Keratinocyte (primary cell): Measurements from ENCODE around the gene CHRNB4. TPM values are rescaled to one million over a fixed set of nuclear protein-coding genes. Genes with fewer than 3 reads are reported as not detected.
"Not testable (repeated sequence)": the region's sequence is repeated elsewhere in the genome, so short reads cannot be mapped to it uniquely, and the experiment has no call there.

Source experiments
- DNase-seq: peaks from one replicate; pipeline ENCODE4 v3.0.0-alpha.2; 2011; ENCODE audit warnings: low read depth, missing footprints, low spot score
- FAIRE-seq: peaks from 2 replicates; lab custom pipeline; 2011; peaks lifted over from hg19 to GRCh38; lab: Jason Lieb, UNC
- H2AFZ ChIP-seq: 2 replicates; pipeline ENCODE4 v1.6.0; 2012; ENCODE audit warnings: low read length, control low read depth, inconsistent platforms; ENCODE audit not compliant: control insufficient read depth
- H3K27ac ChIP-seq: 2 replicates; pipeline ENCODE4 v1.5.1; 2011; ENCODE audit warnings: low read length; ENCODE audit not compliant: control insufficient read depth, insufficient read depth
- H3K27me3 ChIP-seq: 3 replicates; pipeline ENCODE4 v1.6.0; 2011; ENCODE audit warnings: low read length; ENCODE audit not compliant: control insufficient read depth, insufficient read depth; ENCODE audit errors: extremely low read depth
- H3K36me3 ChIP-seq, 2 experiments: 2 replicates in 1 of 2; 3 replicates in 1 of 2; pipeline ENCODE4 v1.5.1; 2011; ENCODE audit warnings: low read length in 2 of 2, mild to moderate bottlenecking in 1 of 2; ENCODE audit not compliant: control insufficient read depth in 2 of 2, insufficient read depth in 2 of 2; ENCODE audit errors: extremely low read depth in 1 of 2
- H3K4me1 ChIP-seq: 3 replicates; pipeline ENCODE4 v1.5.1; 2011; ENCODE audit warnings: low read length; ENCODE audit not compliant: control insufficient read depth, insufficient read depth; ENCODE audit errors: extremely low read depth
- H3K4me2 ChIP-seq: 3 replicates; pipeline ENCODE4 v1.6.0; 2011; ENCODE audit warnings: low read depth, low read length; ENCODE audit not compliant: control insufficient read depth, insufficient read depth; ENCODE audit errors: extremely low read depth
- H3K4me3 ChIP-seq, 3 experiments: fragments of 200-600 bp in 1 of 3; sonication (generic) in 1 of 3; 2 replicates in 2 of 3; 3 replicates in 1 of 3; pipeline ENCODE4 v1.5.1; 2011 to 2016; ENCODE audit warnings: low read length in 3 of 3, mild to moderate bottlenecking in 3 of 3, control low read depth in 2 of 3, inconsistent platforms in 1 of 3, low read depth in 1 of 3, mixed read lengths in 1 of 3, mixed run types in 1 of 3, moderate library complexity in 1 of 3; ENCODE audit not compliant: control insufficient read depth in 2 of 3, insufficient read depth in 2 of 3; ENCODE audit errors: extremely low read depth in 1 of 3
- H3K79me2 ChIP-seq: 2 replicates; pipeline ENCODE4 v1.6.0; 2012; ENCODE audit warnings: low read length; ENCODE audit not compliant: control insufficient read depth, insufficient read depth
- H3K9ac ChIP-seq: 3 replicates; pipeline ENCODE4 v1.6.0; 2011; ENCODE audit warnings: low read length; ENCODE audit not compliant: control insufficient read depth, insufficient read depth; ENCODE audit errors: extremely low read depth
- H3K9me1 ChIP-seq: 3 replicates; pipeline ENCODE4 v1.6.0; 2011; ENCODE audit warnings: low read length; ENCODE audit not compliant: control insufficient read depth, insufficient read depth; ENCODE audit errors: extremely low read depth
- H3K9me3 ChIP-seq: 2 replicates; pipeline ENCODE4 v1.5.1; 2012; ENCODE audit warnings: low read depth, low read length; ENCODE audit not compliant: control insufficient read depth
- H4K20me1 ChIP-seq: 3 replicates; pipeline ENCODE4 v1.6.0; 2011; ENCODE audit warnings: low read length; ENCODE audit not compliant: control insufficient read depth, insufficient read depth; ENCODE audit errors: extremely low read depth
- CTCF ChIP-seq, 3 experiments: IDR thresholded peaks in 1 of 3; conservative IDR thresholded peaks in 1 of 3; optimal IDR thresholded peaks in 1 of 3; 2 replicates in 2 of 3; 3 replicates in 1 of 3; pipeline versions ENCODE3 to v1.5.1; 2011; ENCODE audit warnings: low read length in 3 of 3, mild to moderate bottlenecking in 3 of 3, moderate library complexity in 2 of 3, control low read depth in 1 of 3, inconsistent platforms in 1 of 3; ENCODE audit not compliant: insufficient read depth in 2 of 3; ENCODE audit errors: extremely low read depth in 1 of 3
- EZH2 ChIP-seq: IDR thresholded peaks from one replicate; pipeline ENCODE4 v1.6.1; 2012; ENCODE audit warnings: inconsistent platforms, mild to moderate bottlenecking, low read length, moderate library complexity
- dilution Hi-C: fragments of 300-500 bp; cut with MboI; formaldehyde crosslinking; loops from one replicate; pipeline ENCODE4 v1.7.0; 2020; ENCODE audit warnings: low sequenced_read_pairs; ENCODE audit not compliant: extremely low pct_ligation_motif_present
- polyA plus RNA-seq, 5 experiments: library from polyadenylated mRNA; depleted of rRNA in 3 of 5; stranded (reverse) in 3 of 5; stranded (forward) in 1 of 5; unstranded in 1 of 5; fragments of >200 nt; gene quantifications; 1 replicate in 1 of 5; 2 replicates in 3 of 5; 3 replicates in 1 of 5; pipeline versions ENCODE4 v1.2.1 to v1.2.3, GENCODE V29; 2011 to 2012; ENCODE audit warnings: missing spikeins in 2 of 5, low read depth in 1 of 5, low replicate concordance in 1 of 5

The CHRNB4 gene
- polyA plus RNA-seq, 1 donor (not counting 4 experiments of a cell fraction or from before 2014, with no cell fraction given) = 0.04 TPM

- Histone ChIP-seq H3K36me3 (no peaks in the 10 kb centered on the region), H3K27me3 (no peaks in the 10 kb centered on the region), H3K79me2 (no peaks in the 10 kb centered on the region), H3K9ac (no peak overlapping the region), H3K4me2 (no peak overlapping the region), H3K9me1 (no peaks in the 10 kb centered on the region), H2AFZ (no peak overlapping the region), H3K27ac (no peak overlapping the region), H3K4me3 (no peak overlapping the region), H3K4me1 (peaks cover 7% of the 10 kb centered on the region), H4K20me1 (no peaks in the 10 kb centered on the region), H3K9me3 (no peaks in the 10 kb centered on the region)
- no peak for FAIRE-seq
- dilution Hi-C loops = no loop called here
- no peak for DNase-seq
- no peak for TF ChIP-seq EZH2
- TF ChIP-seq CTCF (optimal IDR thresholded peaks at IDR 0.05 in 1 of 3, IDR thresholded peaks at IDR 0.05 in 1 of 3, conservative IDR thresholded peaks at IDR 0.05 in 1 of 3; ENCODE audit: extremely low read depth in 1 of 3, insufficient read depth in 2 of 3, low read length in 3 of 3) = no peak
Observed at GRCh38 chr15:78684657-78685056, 43.6 kb upstream of the CHRNB4 start.

GRCh38 chr15:78683599-78683998 lies 42.6 kb upstream of the CHRNB4 start:
- H3K9ac ChIP-seq, H4K20me1 ChIP-seq, H3K27me3 ChIP-seq, H3K4me2 ChIP-seq, H3K36me3 ChIP-seq, FAIRE-seq, DNase-seq, H3K9me1 ChIP-seq, H3K4me1 ChIP-seq, H3K27ac ChIP-seq, H3K79me2 ChIP-seq, H3K4me3 ChIP-seq, dilution Hi-C loops, H3K9me3 ChIP-seq, H2AFZ ChIP-seq: not testable (repeated sequence)

- no peaks in the 10 kb centered on the region for H3K79me2 ChIP-seq
- no peaks in the 10 kb centered on the region for H3K9me3 ChIP-seq
- no peaks in the 10 kb centered on the region for H3K27me3 ChIP-seq
- H3K9me1 ChIP-seq = no peaks in the 10 kb centered on the region
- no peak overlapping the region for H3K4me3 ChIP-seq
- H3K27ac ChIP-seq = no peak overlapping the region
- no peaks in the 10 kb centered on the region for H4K20me1 ChIP-seq
- no peak overlapping the region for H3K9ac ChIP-seq
- DNase-seq (no peak), FAIRE-seq (no peak)
- H3K4me2 ChIP-seq = no peak overlapping the region
- TF ChIP-seq CTCF (optimal IDR thresholded peaks at IDR 0.05 in 1 of 3, IDR thresholded peaks at IDR 0.05 in 1 of 3, conservative IDR thresholded peaks at IDR 0.05 in 1 of 3; ENCODE audit: extremely low read depth in 1 of 3, insufficient read depth in 2 of 3, low read length in 3 of 3) = no peak
- TF ChIP-seq EZH2 = no peak
- no peaks in the 10 kb centered on the region for H3K36me3 ChIP-seq
- H3K4me1 ChIP-seq = peaks cover 5% of the 10 kb centered on the region
- dilution Hi-C loops = no loop called here
- H2AFZ ChIP-seq = no peak overlapping the region
Observed at GRCh38 chr15:78682693-78683410, 41.8 kb upstream of the CHRNB4 start.
